GM23338 (cell line): Measurements from ENCODE around the gene NRSN2. TPM values are rescaled to one million over a fixed set of nuclear protein-coding genes. Genes with fewer than 3 reads are reported as not detected.
"Not testable (repeated sequence)": the region's sequence is repeated elsewhere in the genome, so short reads cannot be mapped to it uniquely, and the experiment has no call there.

ENCODE experiments used
- ATAC-seq: fragments of 200-7000 bp; cut with Tn5 transposase; 3 replicates; pipeline ENCODE4 v1.9.1; 2020
- DNase-seq: peaks from one replicate; pipeline ENCODE4 v3.0.0-alpha.2; 2015; ENCODE audit warnings: low spot score
- H2AFZ ChIP-seq: fragments of 200-600 bp; sonication (generic); 2 replicates; pipeline ENCODE4 v1.8.0; 2016; ENCODE audit warnings: antibody characterized with exemption, mild to moderate bottlenecking, moderate library complexity
- H3F3A ChIP-seq: fragments of 200-600 bp; sonication (generic); replicated peaks from 2 replicates; pipeline ENCODE4 v1.8.0; 2017; ENCODE audit warnings: antibody characterized with exemption, mixed run types, low read depth
- H3K27ac ChIP-seq: fragments of 200-600 bp; sonication (generic); 2 replicates; pipeline ENCODE4 v1.6.1; 2016; ENCODE audit warnings: low read depth
- H3K27me3 ChIP-seq: fragments of 200-600 bp; sonication (generic); 2 replicates; pipeline ENCODE4 v1.8.0; 2016; ENCODE audit warnings: mild to moderate bottlenecking, mixed run types, moderate library complexity; ENCODE audit not compliant: insufficient read depth
- H3K36me3 ChIP-seq: fragments of 200-600 bp; sonication (generic); 2 replicates; pipeline ENCODE4 v1.8.0; 2016; ENCODE audit warnings: mild to moderate bottlenecking; ENCODE audit not compliant: insufficient read depth
- H3K4me1 ChIP-seq: fragments of 200-600 bp; sonication (generic); 2 replicates; pipeline ENCODE4 v1.8.0; 2016; ENCODE audit warnings: mild to moderate bottlenecking, moderate library complexity; ENCODE audit not compliant: insufficient read depth
- H3K4me2 ChIP-seq: fragments of 200-600 bp; sonication (generic); 2 replicates; pipeline ENCODE4 v1.7.1; 2017; ENCODE audit warnings: mixed run types
- H3K4me3 ChIP-seq: fragments of 200-600 bp; sonication (generic); 2 replicates; pipeline ENCODE4 v1.6.1; 2016; ENCODE audit warnings: mixed run types
- H3K79me2 ChIP-seq: fragments of 200-600 bp; sonication (generic); replicated peaks from 2 replicates; pipeline ENCODE4 v1.8.0; 2017; ENCODE audit warnings: mild to moderate bottlenecking; ENCODE audit not compliant: insufficient read depth
- H3K9me2 ChIP-seq: fragments of 200-600 bp; sonication (generic); 2 replicates; pipeline ENCODE4 v1.8.0; 2017; ENCODE audit not compliant: insufficient read depth
- H4K20me1 ChIP-seq: fragments of 200-600 bp; sonication (generic); replicated peaks from 2 replicates; pipeline ENCODE4 v1.8.0; 2017; ENCODE audit warnings: mild to moderate bottlenecking; ENCODE audit not compliant: insufficient read depth
- H3K27ac Mint-ChIP-seq: 2 replicates; pipeline ENCODE4 v1.8.0; 2020; ENCODE audit warnings: inconsistent platforms, mild to moderate bottlenecking, moderate library complexity, mixed read lengths
- H3K27me3 Mint-ChIP-seq: 3 replicates; pipeline ENCODE4 v1.8.0; 2022; ENCODE audit warnings: low read depth, mild to moderate bottlenecking, moderate library complexity, mixed read lengths, inconsistent platforms; ENCODE audit not compliant: insufficient read depth, poor library complexity
- H3K36me3 Mint-ChIP-seq: 3 replicates; pipeline ENCODE4 v1.8.0; 2021; ENCODE audit warnings: low read depth, mild to moderate bottlenecking, inconsistent platforms, moderate library complexity, mixed read lengths
- H3K4me1 Mint-ChIP-seq: 3 replicates; pipeline ENCODE4 v1.8.0; 2020; ENCODE audit warnings: mild to moderate bottlenecking, inconsistent platforms, mixed read lengths
- H3K4me3 Mint-ChIP-seq: 3 replicates; pipeline ENCODE4 v1.8.0; 2021; ENCODE audit warnings: moderate library complexity, mild to moderate bottlenecking, inconsistent platforms, mixed read lengths
- H3K9me3 Mint-ChIP-seq: 3 replicates; pipeline ENCODE4 v1.8.0; 2020; ENCODE audit warnings: moderate library complexity, mild to moderate bottlenecking, inconsistent platforms, mixed read lengths
- CREB1 ChIP-seq: fragments of 250-450 bp; sonication (Bioruptor Pico); IDR thresholded peaks from 2 replicates; pipeline ENCODE4 v1.5.0; 2020; ENCODE audit warnings: low read depth, mild to moderate bottlenecking, moderate library complexity
- JUNB ChIP-seq: IDR thresholded peaks from one replicate; pipeline ENCODE4 v1.6.1; 2016; ENCODE audit warnings: antibody characterized with exemption; ENCODE audit not compliant: unreplicated experiment
- ZNF462 ChIP-seq: fragments of 250-450 bp; sonication (Bioruptor Pico); IDR thresholded peaks from 2 replicates; pipeline ENCODE4 v1.5.0; 2020; ENCODE audit warnings: mild to moderate bottlenecking, moderate library complexity
- polyA plus RNA-seq: library from polyadenylated mRNA; unstranded; fragments of >200 nt; fragmentation: Nextera tagmentation; extraction: Ambion mirVana; gene quantifications from 2 replicates; pipeline ENCODE4 v1.2.1, GENCODE V29; 2016
- total RNA-seq: library from RNA; depleted of rRNA; stranded (reverse); fragments of >200 nt; shearing (Covaris generic); gene quantifications from 2 replicates; pipeline ENCODE4 v1.2.3, GENCODE V29; 2014

Gene NRSN2
- total and polyA plus RNA-seq, 2 experiments from 2014 or later = 14.4 to 17.9 TPM

- TF ChIP-seq ZNF462 (CRISPR knock-in tag) (no peak), CREB1 (peak; percentile 39; the same call in 1 of the 2 replicates)
Measured at GRCh38 chr20:354298-354977, 7.5 kb downstream of the NRSN2 start (continued).

DNA sequence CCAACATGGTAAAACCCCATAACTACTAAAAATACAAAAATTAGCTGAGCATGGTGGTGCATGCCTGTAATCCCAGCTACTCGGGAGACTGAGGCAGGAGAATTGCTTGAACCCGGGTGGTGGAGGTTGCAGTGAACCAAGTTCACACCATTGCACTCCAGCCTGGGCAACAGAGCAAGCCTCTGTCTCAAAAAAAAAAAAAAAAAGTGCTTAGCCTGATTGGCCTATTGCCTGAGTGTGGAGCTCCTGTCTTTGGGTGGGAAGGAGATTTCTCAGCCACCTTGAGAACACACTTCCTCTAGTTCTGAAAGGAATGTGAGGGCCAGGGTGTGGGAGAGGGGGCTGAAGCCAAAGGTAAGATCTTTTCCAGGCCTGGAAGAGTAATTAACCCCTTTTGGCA is 9.2 kb downstream of the NRSN2 start:
- Histone ChIP-seq H3K4me1 (peaks cover 13% of the 10 kb centered on the region), H3F3A (0 out of 2 replicates have a peak, but pooled peaks cover 10% of the 10 kb centered on the region)
- not testable (repeated sequence) for H3K27me3 ChIP-seq, H2AFZ ChIP-seq, H3K4me3 Mint-ChIP-seq, ATAC-seq, H3K36me3 Mint-ChIP-seq, DNase-seq, H3K9me2 ChIP-seq, H3K27ac ChIP-seq, H3K9me3 Mint-ChIP-seq, H4K20me1 ChIP-seq, H3K27ac Mint-ChIP-seq, H3K4me3 ChIP-seq, H3K36me3 ChIP-seq, H3K79me2 ChIP-seq, H3K4me2 ChIP-seq
- H3K4me1 Mint-ChIP-seq = peaks cover 13% of the 10 kb centered on the region
- H3K27me3 Mint-ChIP-seq = peaks cover 10% of the 10 kb centered on the region

GRCh38 chr20:356745-357144 is 9.8 kb downstream of the NRSN2 start:
- Histone ChIP-seq H3K4me2 (no peak overlapping the region), H3K79me2 (no peaks in the 10 kb centered on the region), H3K27ac (no peak overlapping the region), H3K9me2 (no peaks in the 10 kb centered on the region), H3K36me3 (no peaks in the 10 kb centered on the region), H3K4me3 (no peak overlapping the region), H3F3A (0 out of 2 replicates have a peak, but pooled peaks cover 10% of the 10 kb centered on the region), H2AFZ (no peak overlapping the region), H4K20me1 (no peaks in the 10 kb centered on the region), H3K27me3 (no peaks in the 10 kb centered on the region), H3K4me1 (peaks cover 13% of the 10 kb centered on the region)
- Mint-ChIP-seq H3K36me3 (no peaks in the 10 kb centered on the region), H3K4me3 (no peak overlapping the region; the same call in 2 of the 3 replicates), H3K27me3 (peaks cover 14% of the 10 kb centered on the region), H3K4me1 (peaks cover 13% of the 10 kb centered on the region), H3K27ac (no peak overlapping the region), H3K9me3 (no peaks in the 10 kb centered on the region; the same call in 2 of the 3 replicates)
- ATAC-seq (no peak), DNase-seq (no peak)
- no peak for TF ChIP-seq ZNF462 (CRISPR knock-in tag)
- no peak for TF ChIP-seq JUNB
